GM12801 (cell line): Measurements from ENCODE around the gene RAPGEF6.

ENCODE experiments used
- CTCF ChIP-seq: IDR thresholded peaks from one replicate; pipeline ENCODE4 v1.5.1; 2011; ENCODE audit warnings: control low read depth; ENCODE audit not compliant: insufficient read length; ENCODE audit errors: extremely low read depth

Gene RAPGEF6

GRCh38 chr5:131641494-131641893 lies 6.5 kb upstream of the RAPGEF6 start:
- no peak for TF ChIP-seq CTCF

GRCh38 chr5:131640043-131640856 lies 5.2 kb upstream of the RAPGEF6 start:
- no peak for TF ChIP-seq CTCF

- no peak for TF ChIP-seq CTCF
These were observed 4.1 kb upstream of the RAPGEF6 start for GRCh38 chr5:131639148-131639547.

- no peak for TF ChIP-seq CTCF
These were observed 2.7 kb upstream of the RAPGEF6 start for GRCh38 chr5:131637694-131638093.

GRCh38 chr5:131635684-131636572 lies 899 bp upstream of the RAPGEF6 start:
- TF ChIP-seq CTCF = no peak

GRCh38 chr5:131634666-131634995 lies 398 bp downstream of the RAPGEF6 start:
- TF ChIP-seq CTCF = no peak

- no peak for TF ChIP-seq CTCF
These were observed 791 bp downstream of the RAPGEF6 start for GRCh38 chr5:131634238-131634637.
